ENCODE results near the gene NME3.

- no peak for TF ChIP-seq CTCF (conservative IDR thresholded peaks at IDR 0.05; ENCODE audit: low read depth, low read length)
- TF ChIP-seq MXI1 (IDR thresholded peaks at IDR 0.05; ENCODE audit: borderline replicate concordance, low read depth, low read length): no peak
- no peak for TF ChIP-seq USF2 (IDR thresholded peaks at IDR 0.05; ENCODE audit: low read depth, low read length)
- TF ChIP-seq BHLHE40 (IDR thresholded peaks at IDR 0.05; ENCODE audit: low read depth, low read length): no peak
- no peak for TF ChIP-seq ELK1 (IDR thresholded peaks at IDR 0.05; ENCODE audit: borderline replicate concordance, low read depth, low read length)
- TF ChIP-seq POLR2A (IDR thresholded peaks at IDR 0.05; ENCODE audit: low read depth, low read length): no peak
- no peak for TF ChIP-seq CEBPB (IDR thresholded peaks at IDR 0.05; ENCODE audit: low read depth, low read length)
- TF ChIP-seq MAFK (IDR thresholded peaks at IDR 0.05; ENCODE audit: low read depth, low read length): no peak
- no peak for TF ChIP-seq RCOR1 (IDR thresholded peaks at IDR 0.05; ENCODE audit: insufficient replicate concordance, low read length)
- no peak for TF ChIP-seq RAD21 (IDR thresholded peaks at IDR 0.05; ENCODE audit: low read length)
- no peak for TF ChIP-seq RFX5 (IDR thresholded peaks at IDR 0.05; ENCODE audit: low read depth, low read length)
- TF ChIP-seq CHD1 (IDR thresholded peaks at IDR 0.05; ENCODE audit: low read depth, low read length): no peak
Measured at GRCh38 chr16:1729445-1729844, 41.9 kb downstream of the NME3 start.
